Lung (tissue), 12 donors: ENCODE data around the gene SLC35E1. TPM values are rescaled to one million over a fixed set of nuclear protein-coding genes. Genes with fewer than 3 reads are reported as not detected.

Source experiments
- ATAC-seq: fragments of 200-7000 bp; cut with Tn5 transposase; one replicate; pipeline ENCODE4 v1.9.1; 2020; ENCODE audit warnings: moderate number of reproducible peaks; ENCODE audit not compliant: insufficient read depth, low FRiP score
- DNase-seq, 3 donors: peaks; one replicate each; pipeline ENCODE4 v3.0.0-alpha.2; 2013 to 2017
- H3K27ac ChIP-seq, 2 donors: one replicate each; pipeline ENCODE4 v1.5.1; 2013; ENCODE audit warnings: mild to moderate bottlenecking in 2 of 2, moderate library complexity in 2 of 2, control low read depth in 1 of 2, inconsistent platforms in 1 of 2, low read depth in 1 of 2, low read length in 1 of 2
- H3K27me3 ChIP-seq, 3 donors: one replicate each; pipeline ENCODE4 v1.5.1; 2013; ENCODE audit warnings: low read length in 2 of 3; ENCODE audit not compliant: control insufficient read depth in 3 of 3, insufficient read depth in 3 of 3
- H3K36me3 ChIP-seq, 4 donors: one replicate each; pipeline ENCODE4 v1.5.1; 2013; ENCODE audit warnings: low read length in 4 of 4, mild to moderate bottlenecking in 1 of 4, moderate library complexity in 1 of 4; ENCODE audit not compliant: control insufficient read depth in 4 of 4, insufficient read depth in 4 of 4
- H3K4me1 ChIP-seq, 5 donors: one replicate each; pipeline ENCODE4 v1.5.1; 2013; ENCODE audit warnings: low read length in 5 of 5, mild to moderate bottlenecking in 2 of 5, moderate library complexity in 1 of 5; ENCODE audit not compliant: control insufficient read depth in 5 of 5, insufficient read depth in 5 of 5
- H3K4me3 ChIP-seq: one replicate; pipeline ENCODE4 v1.5.1; 2013; ENCODE audit warnings: mild to moderate bottlenecking, control low read depth, moderate library complexity
- H3K9ac ChIP-seq, 2 donors: one replicate each; pipeline ENCODE4 v1.5.1; 2013; ENCODE audit warnings: low read length in 2 of 2, control low read depth in 1 of 2; ENCODE audit not compliant: insufficient read depth in 1 of 2
- H3K9me3 ChIP-seq, 4 donors: one replicate each; pipeline ENCODE4 v1.5.1; 2013; ENCODE audit warnings: low read length in 3 of 4, mild to moderate bottlenecking in 1 of 4, moderate library complexity in 1 of 4; ENCODE audit not compliant: control insufficient read depth in 4 of 4, insufficient read depth in 3 of 4
- CTCF ChIP-seq: IDR thresholded peaks from 2 replicates; pipeline ENCODE4 v1.5.1; 2012; ENCODE audit warnings: mild to moderate bottlenecking; ENCODE audit errors: control extremely low read depth, extremely low read depth
- WGBS, 2 donors: extraction: QIAGEN DNeasy Blood & Tissue Kit; methylation state at CpG; one replicate each; pipeline ENCODE4 v1.1.7; 2013; 5-methylcytosine and 5-hydroxymethylcytosine counted together
- polyA plus RNA-seq, 2 donors: library from polyadenylated mRNA; stranded (reverse); fragments of 200-250 nt; gene quantifications; one replicate each; pipeline ENCODE4 v1.2.1, GENCODE V29; 2013
- total RNA-seq, 2 donors: library from RNA; depleted of rRNA in 1 of 2; stranded (reverse); fragments of >200 nt in 1 of 2; gene quantifications; one replicate each; pipeline ENCODE4 v1.2.1, GENCODE V29; 2014 to 2021
- donor health status: control.
- donor health status: control.
- donor health status: Bipolar disorder and iron deficiency.
- donor health status: healthy.
- donor health status: DM: yes; HTN: yes; CAD: no.

SLC35E1 gene
- total and polyA plus RNA-seq, 4 donors = 24.9 to 58.1 (median 33.3) TPM

- Histone ChIP-seq H3K4me3 (no peak overlapping the region), H3K9me3 (no peaks in the 10 kb centered on the region), H3K27ac (no peak overlapping the region), H3K36me3 (peaks cover 0 to 4% (median 0%) of the 10 kb centered on the region in 4 donors), H3K9ac (no peak overlapping the region), H3K27me3 (no peaks in the 10 kb centered on the region), H3K4me1 (peaks cover 0 to 23% (median 7%) of the 10 kb centered on the region in 5 donors)
- ATAC-seq (no peak), DNase-seq (no peak)
- 59 to 86% methylated on average over 3 of the region's 3 CpGs for WGBS, 2 donors
- no peak for TF ChIP-seq CTCF
These were observed 30.9 kb upstream of the SLC35E1 start for GRCh38 chr19:16603090-16603489.

GRCh38 chr19:16601378-16602052, 29.3 kb upstream of the SLC35E1 start:
- DNase-seq (no peak), ATAC-seq (no peak)
- H3K4me3 ChIP-seq = no peak overlapping the region
- H3K27ac ChIP-seq = no peak overlapping the region
- no peaks in the 10 kb centered on the region for H3K9me3 ChIP-seq
- peaks cover 0 to 1% (median 0%) of the 10 kb centered on the region in 4 donors for H3K36me3 ChIP-seq
- WGBS, 2 donors = 92 to 95% methylated on average over 20 of the region's 20 CpGs
- H3K4me1 ChIP-seq = peaks cover 0 to 20% (median 0%) of the 10 kb centered on the region in 5 donors
- no peak overlapping the region for H3K9ac ChIP-seq
- no peak for TF ChIP-seq CTCF
- no peaks in the 10 kb centered on the region for H3K27me3 ChIP-seq

- no peak for DNase-seq
- H3K36me3 ChIP-seq = no peaks in the 10 kb centered on the region
- H3K27me3 ChIP-seq = no peaks in the 10 kb centered on the region
- no peaks in the 10 kb centered on the region for H3K9me3 ChIP-seq
- 92 to 95% methylated on average over 5 of the region's 5 CpGs for WGBS, 2 donors
- peaks cover 0 to 20% (median 0%) of the 10 kb centered on the region in 5 donors for H3K4me1 ChIP-seq
- H3K4me3 ChIP-seq = no peak overlapping the region
- no peak for TF ChIP-seq CTCF
- no peak overlapping the region for H3K9ac ChIP-seq
- ATAC-seq = no peak
- no peak overlapping the region for H3K27ac ChIP-seq
These were observed 28.6 kb upstream of the SLC35E1 start for GRCh38 chr19:16600824-16601223.
